C4-2B (cell line): Measurements from ENCODE around the gene PARD3.

Experiments used
- ZFX ChIP-seq: fragments of 450-650 bp; IDR thresholded peaks from 2 replicates; pipeline ENCODE4 v1.6.1; 2017
- TF ChIP-seq, protein P1 (sequence below): fragments of 450-650 bp; conservative IDR thresholded peaks from 2 replicates; pipeline ENCODE4 v1.5.1; 2017; ENCODE audit warnings: mild to moderate bottlenecking

DNA sequence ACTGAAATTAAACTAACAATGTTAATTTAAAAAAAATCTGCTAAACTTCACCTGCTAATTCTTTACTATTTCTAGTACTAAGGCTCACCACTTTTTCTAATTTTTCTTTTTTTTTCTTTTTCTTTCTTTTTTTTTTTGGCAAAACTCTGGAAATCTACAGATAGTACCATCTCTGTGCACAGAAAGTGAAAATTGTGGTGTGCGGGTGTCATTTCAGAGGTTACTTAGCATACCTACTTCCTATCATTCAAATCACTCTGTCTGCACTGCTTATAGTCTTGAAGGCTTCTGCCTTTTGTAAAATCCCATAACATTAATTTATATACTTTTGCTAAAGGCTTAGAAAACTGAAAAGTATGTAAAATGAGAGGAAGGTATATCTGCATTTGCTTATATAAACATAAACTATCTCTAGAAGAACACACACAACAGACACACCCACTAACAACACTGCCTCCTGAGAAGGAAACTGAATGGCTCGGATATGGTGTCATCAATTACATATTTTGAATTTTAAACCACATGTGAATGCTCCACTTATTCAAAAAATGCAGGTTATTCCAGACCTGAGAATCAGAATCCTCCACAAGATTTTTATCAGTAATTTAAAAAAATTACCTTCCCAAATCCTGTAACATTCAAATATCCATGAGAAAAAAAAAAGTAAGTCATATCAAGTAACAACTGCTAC lies 229.5 kb downstream of the PARD3 start:
- TF ChIP-seq, protein P1, sequence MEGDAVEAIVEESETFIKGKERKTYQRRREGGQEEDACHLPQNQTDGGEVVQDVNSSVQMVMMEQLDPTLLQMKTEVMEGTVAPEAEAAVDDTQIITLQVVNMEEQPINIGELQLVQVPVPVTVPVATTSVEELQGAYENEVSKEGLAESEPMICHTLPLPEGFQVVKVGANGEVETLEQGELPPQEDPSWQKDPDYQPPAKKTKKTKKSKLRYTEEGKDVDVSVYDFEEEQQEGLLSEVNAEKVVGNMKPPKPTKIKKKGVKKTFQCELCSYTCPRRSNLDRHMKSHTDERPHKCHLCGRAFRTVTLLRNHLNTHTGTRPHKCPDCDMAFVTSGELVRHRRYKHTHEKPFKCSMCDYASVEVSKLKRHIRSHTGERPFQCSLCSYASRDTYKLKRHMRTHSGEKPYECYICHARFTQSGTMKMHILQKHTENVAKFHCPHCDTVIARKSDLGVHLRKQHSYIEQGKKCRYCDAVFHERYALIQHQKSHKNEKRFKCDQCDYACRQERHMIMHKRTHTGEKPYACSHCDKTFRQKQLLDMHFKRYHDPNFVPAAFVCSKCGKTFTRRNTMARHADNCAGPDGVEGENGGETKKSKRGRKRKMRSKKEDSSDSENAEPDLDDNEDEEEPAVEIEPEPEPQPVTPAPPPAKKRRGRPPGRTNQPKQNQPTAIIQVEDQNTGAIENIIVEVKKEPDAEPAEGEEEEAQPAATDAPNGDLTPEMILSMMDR, result no peak
- TF ChIP-seq ZFX, result no peak
